ENCODE results near the gene B4GALT6.

The B4GALT6 gene

GRCh38 chr18:31655354-31655753 lies 29.0 kb downstream of the B4GALT6 start:
- no peaks in the 10 kb centered on the region for H4K20me1 ChIP-seq (ENCODE audit: insufficient read depth)
- TF ChIP-seq CTCF (conservative IDR thresholded peaks at IDR 0.05; ENCODE audit: low read depth, low read length), result no peak
- no peak overlapping the region for H3K27ac ChIP-seq
- H3K4me3 ChIP-seq (IDR thresholded peaks at IDR 0.05; ENCODE audit: insufficient read depth, low read depth, low read length), result no peak overlapping the region
- no peaks in the 10 kb centered on the region for H3K79me2 ChIP-seq (ENCODE audit: insufficient read depth, low read depth)
- no peak overlapping the region for H3K4me2 ChIP-seq
- H3K9ac ChIP-seq, result no peak overlapping the region
- H2AFZ ChIP-seq (ENCODE audit: low read depth), result no peak overlapping the region
- peaks cover 40% of the 10 kb centered on the region for H3K4me1 ChIP-seq (ENCODE audit: low read depth, poor library complexity, severe bottlenecking)
- no peaks in the 10 kb centered on the region for H3K36me3 ChIP-seq (ENCODE audit: insufficient read depth)
- H3K27me3 ChIP-seq (ENCODE audit: insufficient read depth, low read depth), result no peaks in the 10 kb centered on the region

DNA sequence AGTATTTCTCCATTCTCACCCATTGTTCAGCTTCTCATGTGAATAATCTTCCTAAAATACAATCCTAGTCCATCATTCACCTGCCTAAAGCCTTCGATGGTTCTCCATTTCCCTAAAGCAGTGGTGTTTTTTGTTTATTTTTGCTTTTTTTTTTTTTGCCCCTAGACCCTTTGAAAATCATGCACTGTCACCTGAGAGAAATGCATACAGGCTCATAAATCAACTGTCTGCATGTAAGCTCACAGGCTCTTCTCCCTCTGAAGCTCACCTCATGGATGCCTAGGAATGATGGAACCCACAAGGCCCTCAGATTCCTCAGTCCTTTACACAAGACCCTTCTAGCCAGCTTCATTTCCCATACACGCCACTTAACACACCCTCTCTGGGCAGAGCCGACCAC lies 31.5 kb downstream of the B4GALT6 start:
- Histone ChIP-seq H3K9ac (no peak overlapping the region), H2AFZ (ENCODE audit: low read depth) (no peak overlapping the region), H3K36me3 (ENCODE audit: insufficient read depth) (no peaks in the 10 kb centered on the region), H4K20me1 (ENCODE audit: insufficient read depth) (no peaks in the 10 kb centered on the region), H3K4me1 (ENCODE audit: low read depth, poor library complexity, severe bottlenecking) (peaks cover 15% of the 10 kb centered on the region), H3K27me3 (ENCODE audit: insufficient read depth, low read depth) (no peaks in the 10 kb centered on the region), H3K4me2 (no peak overlapping the region), H3K4me3 (IDR thresholded peaks at IDR 0.05; ENCODE audit: insufficient read depth, low read depth, low read length) (no peak overlapping the region), H3K79me2 (ENCODE audit: insufficient read depth, low read depth) (no peaks in the 10 kb centered on the region), H3K27ac (no peak overlapping the region)
- no peak for TF ChIP-seq CTCF (conservative IDR thresholded peaks at IDR 0.05; ENCODE audit: low read depth, low read length)

DNA sequence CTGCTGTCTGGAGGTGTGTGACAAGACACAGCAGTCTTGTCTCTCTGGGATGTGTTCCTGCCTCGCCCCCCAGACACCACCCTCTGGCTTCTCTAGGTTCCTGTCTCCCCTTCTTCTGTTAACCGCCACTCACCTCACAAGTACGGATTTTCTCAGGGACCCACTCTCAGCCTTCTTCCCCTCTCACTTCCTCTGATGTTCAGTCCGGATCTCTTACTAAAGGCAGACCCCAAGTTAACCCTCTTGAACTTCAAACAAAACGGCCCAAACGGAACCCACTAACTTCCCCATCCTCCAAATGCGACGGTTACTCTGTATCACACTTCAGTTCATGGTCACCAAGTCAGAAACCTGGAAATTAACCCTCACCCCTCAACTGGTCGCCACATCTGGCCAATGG lies 32.0 kb downstream of the B4GALT6 start:
- H3K4me2 ChIP-seq, result no peak overlapping the region
- H3K4me3 ChIP-seq (IDR thresholded peaks at IDR 0.05; ENCODE audit: insufficient read depth, low read depth, low read length), result no peak overlapping the region
- no peaks in the 10 kb centered on the region for H3K27me3 ChIP-seq (ENCODE audit: insufficient read depth, low read depth)
- no peak overlapping the region for H3K9ac ChIP-seq
- H4K20me1 ChIP-seq (ENCODE audit: insufficient read depth), result no peaks in the 10 kb centered on the region
- H3K36me3 ChIP-seq (ENCODE audit: insufficient read depth), result no peaks in the 10 kb centered on the region
- no peak for TF ChIP-seq CTCF (conservative IDR thresholded peaks at IDR 0.05; ENCODE audit: low read depth, low read length)
- H3K4me1 ChIP-seq (ENCODE audit: low read depth, poor library complexity, severe bottlenecking), result peaks cover 10% of the 10 kb centered on the region
- no peaks in the 10 kb centered on the region for H3K79me2 ChIP-seq (ENCODE audit: insufficient read depth, low read depth)
- H3K27ac ChIP-seq, result no peak overlapping the region
- no peak overlapping the region for H2AFZ ChIP-seq (ENCODE audit: low read depth)

GRCh38 chr18:31651369-31651768 lies 33.0 kb downstream of the B4GALT6 start:
- H3K79me2 ChIP-seq (ENCODE audit: insufficient read depth, low read depth), result no peaks in the 10 kb centered on the region

More at GRCh38 chr18:31651369-31651768, 33.0 kb downstream of the B4GALT6 start:
- Histone ChIP-seq H3K36me3 (ENCODE audit: insufficient read depth) (no peaks in the 10 kb centered on the region), H3K4me2 (no peak overlapping the region), H3K27me3 (ENCODE audit: insufficient read depth, low read depth) (no peaks in the 10 kb centered on the region), H3K4me1 (ENCODE audit: low read depth, poor library complexity, severe bottlenecking) (peaks cover under 1% of the 10 kb centered on the region), H4K20me1 (ENCODE audit: insufficient read depth) (no peaks in the 10 kb centered on the region), H2AFZ (ENCODE audit: low read depth) (no peak overlapping the region), H3K4me3 (IDR thresholded peaks at IDR 0.05; ENCODE audit: insufficient read depth, low read depth, low read length) (no peak overlapping the region), H3K9ac (no peak overlapping the region), H3K27ac (no peak overlapping the region)
- no peak for TF ChIP-seq CTCF (conservative IDR thresholded peaks at IDR 0.05; ENCODE audit: low read depth, low read length)

Measured in KMS-11 (cell line).